SU-DHL-6 (cell line): Measurements from ENCODE around the gene SLC44A5.

ENCODE experiments used
- EZH2phosphoT487 ChIP-seq: fragments of 200-600 bp; sonication (generic), shearing (Covaris generic); conservative IDR thresholded peaks from 2 replicates; pipeline ENCODE4 v1.6.1; 2018; ENCODE audit warnings: mild to moderate bottlenecking, antibody characterized with exemption, low read length, moderate library complexity, mixed read lengths
- TF ChIP-seq, protein P1 (sequence below): fragments of 200-600 bp; sonication (generic); IDR thresholded peaks from one replicate; pipeline ENCODE4 v1.5.1; 2017; ENCODE audit warnings: antibody characterized with exemption, mild to moderate bottlenecking, low read length, moderate library complexity; ENCODE audit not compliant: insufficient read depth, poor library complexity, severe bottlenecking

- TF ChIP-seq, protein P1, sequence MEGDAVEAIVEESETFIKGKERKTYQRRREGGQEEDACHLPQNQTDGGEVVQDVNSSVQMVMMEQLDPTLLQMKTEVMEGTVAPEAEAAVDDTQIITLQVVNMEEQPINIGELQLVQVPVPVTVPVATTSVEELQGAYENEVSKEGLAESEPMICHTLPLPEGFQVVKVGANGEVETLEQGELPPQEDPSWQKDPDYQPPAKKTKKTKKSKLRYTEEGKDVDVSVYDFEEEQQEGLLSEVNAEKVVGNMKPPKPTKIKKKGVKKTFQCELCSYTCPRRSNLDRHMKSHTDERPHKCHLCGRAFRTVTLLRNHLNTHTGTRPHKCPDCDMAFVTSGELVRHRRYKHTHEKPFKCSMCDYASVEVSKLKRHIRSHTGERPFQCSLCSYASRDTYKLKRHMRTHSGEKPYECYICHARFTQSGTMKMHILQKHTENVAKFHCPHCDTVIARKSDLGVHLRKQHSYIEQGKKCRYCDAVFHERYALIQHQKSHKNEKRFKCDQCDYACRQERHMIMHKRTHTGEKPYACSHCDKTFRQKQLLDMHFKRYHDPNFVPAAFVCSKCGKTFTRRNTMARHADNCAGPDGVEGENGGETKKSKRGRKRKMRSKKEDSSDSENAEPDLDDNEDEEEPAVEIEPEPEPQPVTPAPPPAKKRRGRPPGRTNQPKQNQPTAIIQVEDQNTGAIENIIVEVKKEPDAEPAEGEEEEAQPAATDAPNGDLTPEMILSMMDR, result no peak
- TF ChIP-seq EZH2phosphoT487, result no peak
Observed at GRCh38 chr1:75423136-75423535, 187.8 kb downstream of the SLC44A5 start.
